Subcutaneous adipose tissue (tissue), 4 donors: ENCODE data around the gene NRXN2. TPM values are rescaled to one million over a fixed set of nuclear protein-coding genes. Genes with fewer than 3 reads are reported as not detected.

Source experiments
- CTCF ChIP-seq: fragments of 450-650 bp; IDR thresholded peaks from one replicate; pipeline ENCODE4 v1.5.1; 2016; ENCODE audit warnings: low read depth, mild to moderate bottlenecking, control low read depth, antibody characterized with exemption, moderate library complexity
- total RNA-seq, 4 donors: library from RNA; depleted of rRNA; stranded (reverse); fragments of >200 nt; gene quantifications; one replicate each; pipeline ENCODE4 v1.1.0, GENCODE V29; 2016

NRXN2 gene
- total RNA-seq, 4 donors from 2014 or later, result 0.16 to 7.0 (median 2.9) TPM

GRCh38 chr11:64626637-64627036 lies 96.4 kb downstream of the NRXN2 start:
- no peak for TF ChIP-seq CTCF

- TF ChIP-seq CTCF, result no peak
Measured at GRCh38 chr11:64624883-64625481, 98.0 kb downstream of the NRXN2 start.

GRCh38 chr11:64622681-64623080 lies 100.3 kb downstream of the NRXN2 start:
- no peak for TF ChIP-seq CTCF

- TF ChIP-seq CTCF, result no peak
Measured at GRCh38 chr11:64621283-64622019, 101.5 kb downstream of the NRXN2 start.

GRCh38 chr11:64620381-64620971 lies 102.5 kb downstream of the NRXN2 start:
- TF ChIP-seq CTCF, result no peak

- no peak for TF ChIP-seq CTCF
Measured at GRCh38 chr11:64619811-64620380, 103.1 kb downstream of the NRXN2 start.

- no peak for TF ChIP-seq CTCF
Measured at GRCh38 chr11:64619196-64619595, 103.8 kb downstream of the NRXN2 start.
